Testis (tissue), 2 donors: ENCODE data around the gene BABAM2.

ENCODE experiments used
- CTCF ChIP-seq, 3 experiments: fragments of 450-650 bp in 2 of 3; fragments of 200-600 bp in 1 of 3; sonication (generic) in 1 of 3; IDR thresholded peaks; one replicate each; pipeline ENCODE4 v1.5.1; 2016 to 2019; ENCODE audit warnings: antibody characterized with exemption in 3 of 3, mild to moderate bottlenecking in 2 of 3, moderate library complexity in 1 of 3
- POLR2A ChIP-seq: fragments of 450-650 bp; IDR thresholded peaks from one replicate; pipeline ENCODE4 v1.6.1; 2017; ENCODE audit warnings: antibody characterized with exemption, mild to moderate bottlenecking, moderate library complexity

DNA sequence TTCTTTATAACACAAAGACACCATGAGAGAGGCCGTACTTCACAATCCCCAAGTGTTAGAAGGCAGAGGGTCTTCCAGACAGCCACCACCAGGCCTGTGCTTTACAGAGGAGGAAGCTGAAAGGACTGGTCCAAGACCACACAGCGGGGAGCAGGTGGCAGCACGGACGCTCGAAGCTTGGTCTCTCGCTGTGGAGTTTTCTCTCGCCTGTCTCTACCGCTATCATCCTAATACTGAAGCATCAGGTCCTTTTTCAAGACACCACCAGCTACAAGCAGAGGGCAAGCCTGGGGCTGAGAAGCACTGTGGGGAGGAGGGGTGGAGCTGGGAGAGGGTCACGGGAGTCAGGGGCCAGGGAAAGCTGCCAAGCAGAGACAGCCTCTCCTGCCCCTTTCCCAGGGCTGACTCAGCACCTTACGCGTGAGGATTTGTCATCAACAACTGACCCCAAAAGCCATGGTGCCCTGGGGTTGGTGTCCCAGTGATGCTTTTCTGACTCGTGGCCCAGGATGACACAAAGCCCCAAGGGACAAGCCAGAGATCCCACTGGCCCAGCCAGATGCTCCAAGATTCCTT, 470.3 kb downstream of the BABAM2 start:
- TF ChIP-seq CTCF (IDR thresholded peaks at IDR 0.05) (no peak), POLR2A (no peak)
